HepG2 (cell line): ENCODE data around the gene RNASE13. TPM values are rescaled to one million over a fixed set of nuclear protein-coding genes. Genes with fewer than 3 reads are reported as not detected.

Experiments
- CBX1 ChIP-seq: IDR thresholded peaks from one replicate; pipeline ENCODE4 v1.6.1; 2016; ENCODE audit warnings: antibody characterized with exemption, low read depth
- FOXK1 ChIP-seq: sonication (generic); formaldehyde crosslinking; IDR thresholded peaks from 2 replicates; pipeline ENCODE4 v1.4.0; 2020; ENCODE audit warnings: low read depth, missing genetic modification reagents, borderline replicate concordance
- KLF9 ChIP-seq: IDR thresholded peaks from 2 replicates; pipeline ENCODE4 v1.6.1; 2016; ENCODE audit warnings: low read depth
- KMT2A ChIP-seq: sonication (generic); formaldehyde crosslinking; IDR thresholded peaks from 2 replicates; pipeline ENCODE4 v1.4.0; 2020; ENCODE audit warnings: missing genetic modification reagents
- KMT2B ChIP-seq: IDR thresholded peaks from 2 replicates; pipeline ENCODE4 v1.6.1; 2016; ENCODE audit warnings: missing genetic modification reagents, missing compliant biosample characterization
- MIER2 ChIP-seq: IDR thresholded peaks from 2 replicates; pipeline ENCODE4 v1.6.1; 2016; ENCODE audit warnings: missing biosample characterization, missing genetic modification reagents
- NCOR1 ChIP-seq: fragments of 200-600 bp; sonication (generic); IDR thresholded peaks from 2 replicates; pipeline ENCODE4 v1.7.0; 2017; ENCODE audit warnings: antibody characterized with exemption, low read length, borderline replicate concordance
- NR3C1 ChIP-seq: sonication (generic); formaldehyde crosslinking; IDR thresholded peaks from 2 replicates; pipeline ENCODE4 v1.4.0; 2020; ENCODE audit warnings: missing genetic modification reagents
- PAF1 ChIP-seq: IDR thresholded peaks from 2 replicates; pipeline ENCODE4 v1.6.1; 2016; ENCODE audit warnings: missing genetic modification reagents, missing compliant biosample characterization
- TCF12 ChIP-seq, 2 experiments: fragments of 450-650 bp in 1 of 2; sonication (generic) in 1 of 2; formaldehyde crosslinking in 1 of 2; IDR thresholded peaks; 2 replicates each; pipeline versions ENCODE4 v1.6.1 to v1.8.0; 2017 to 2022; ENCODE audit warnings: antibody characterized with exemption in 1 of 2, mild to moderate bottlenecking in 1 of 2, missing genetic modification reagents in 1 of 2, moderate library complexity in 1 of 2
- ZBTB7B ChIP-seq: sonication (generic); formaldehyde crosslinking; IDR thresholded peaks from 2 replicates; pipeline ENCODE4 v1.4.0; 2020; ENCODE audit warnings: missing genetic modification reagents
- ZNF501 ChIP-seq: sonication (generic); formaldehyde crosslinking; IDR thresholded peaks from 2 replicates; pipeline ENCODE4 v1.5.1; 2020; ENCODE audit warnings: mild to moderate bottlenecking, moderate library complexity, missing genetic modification reagents
- ZNF567 ChIP-seq: sonication (generic); formaldehyde crosslinking; IDR thresholded peaks from 2 replicates; pipeline ENCODE4 v1.8.1; 2023; ENCODE audit warnings: mild to moderate bottlenecking, missing genetic modification reagents, borderline replicate concordance
- ZZZ3 ChIP-seq: sonication (generic); formaldehyde crosslinking; IDR thresholded peaks from 2 replicates; pipeline ENCODE4 v1.4.0; 2020; ENCODE audit warnings: missing genetic modification reagents, mild to moderate bottlenecking, borderline replicate concordance
- polyA plus RNA-seq, 8 experiments: library from polyadenylated mRNA; depleted of rRNA in 3 of 8; stranded (reverse) in 7 of 8; unstranded in 1 of 8; fragments of >200 nt; fragmentation: Illumina TruSeq in 4 of 8; extraction: Trizol in 4 of 8; gene quantifications; 2 replicates each; pipeline versions ENCODE4 v1.2.1 to v1.2.3, GENCODE V29; 2011 to 2016; ENCODE audit warnings: low read depth in 4 of 8, missing spikeins in 1 of 8, mixed read lengths in 1 of 8; ENCODE audit not compliant: insufficient read depth in 1 of 8
- total RNA-seq, 5 experiments: library from RNA; depleted of rRNA; stranded (reverse); fragments of >200 nt; fragmentation: Illumina TruSeq; extraction: Trizol; gene quantifications; 2 replicates each; pipeline ENCODE4 v1.2.3, GENCODE V29; 2016; ENCODE audit warnings: low read depth in 1 of 5
- TF ChIP-seq, protein P1 (sequence below): IDR thresholded peaks from 2 replicates; pipeline ENCODE4 v1.6.1; 2016; ENCODE audit warnings: low read depth, borderline replicate concordance
- TF ChIP-seq, protein P2 (sequence below): sonication (generic); formaldehyde crosslinking; IDR thresholded peaks from 2 replicates; pipeline ENCODE4 v1.4.0; 2020; ENCODE audit warnings: missing genetic modification reagents
- TF ChIP-seq, protein P3 (sequence below): sonication (generic); formaldehyde crosslinking; IDR thresholded peaks from 2 replicates; pipeline ENCODE4 v1.8.1; 2022; ENCODE audit warnings: low read depth, mild to moderate bottlenecking, missing genetic modification reagents
- TF ChIP-seq, protein P4 (sequence below): sonication (generic); formaldehyde crosslinking; IDR thresholded peaks from 2 replicates; pipeline ENCODE4 v1.4.0; 2020; ENCODE audit warnings: missing genetic modification reagents

The RNASE13 gene
- total and polyA plus RNA-seq, 2 of the 13 experiments (the other 11 are each of a cell fraction or from before 2014, with no cell fraction given), result 1.0 TPM; not detected in 1

DNA sequence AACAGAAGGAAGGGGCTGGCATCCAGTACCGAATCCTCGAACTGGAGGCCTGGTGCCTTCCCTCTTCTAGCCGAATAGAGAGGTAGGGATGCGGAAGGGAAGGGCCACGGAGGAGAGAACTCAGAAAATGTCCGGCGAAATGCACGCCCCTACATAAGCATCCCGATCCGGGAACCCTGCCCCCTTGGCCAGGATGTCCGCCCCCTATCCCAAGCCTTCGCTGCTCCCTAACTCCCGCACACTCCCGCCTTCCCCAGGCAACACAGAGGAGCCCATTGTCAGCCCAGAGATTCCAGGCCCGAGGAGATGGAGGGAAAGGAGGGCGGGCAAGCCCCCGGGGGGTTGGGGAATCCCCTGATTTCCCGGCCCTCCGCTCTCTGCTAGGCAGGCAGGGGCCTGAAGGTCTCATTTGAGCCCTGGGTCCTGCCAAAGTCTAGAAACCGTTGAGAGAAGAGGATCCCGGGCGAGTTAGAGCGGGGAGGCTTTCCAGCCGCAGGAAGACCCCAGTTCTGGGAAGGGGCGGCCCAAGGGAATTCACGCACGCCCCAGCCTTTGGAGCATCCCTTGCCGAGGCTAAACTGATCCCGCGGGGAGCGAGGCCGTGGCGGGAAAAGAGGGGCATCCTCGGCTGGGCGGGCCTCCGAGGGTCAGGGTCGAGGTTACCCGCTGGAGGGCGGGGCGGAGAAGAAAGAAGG is 34.9 kb upstream of the RNASE13 start (continued):
- TF ChIP-seq, protein P1, sequence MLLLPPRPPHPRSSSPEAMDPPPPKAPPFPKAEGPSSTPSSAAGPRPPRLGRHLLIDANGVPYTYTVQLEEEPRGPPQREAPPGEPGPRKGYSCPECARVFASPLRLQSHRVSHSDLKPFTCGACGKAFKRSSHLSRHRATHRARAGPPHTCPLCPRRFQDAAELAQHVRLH (CRISPR knock-in tag), result no peak
- TF ChIP-seq KLF9 (CRISPR knock-in tag) (0 out of 2 replicates have a peak, but pooled peaks have one; percentile 8), ZNF501 (peak; percentile 90; the same call in 1 of the 2 replicates), NCOR1 (peak; percentile 22; the same call in 1 of the 2 replicates), CBX1 (no peak), PAF1 (CRISPR knock-in tag) (no peak), ZNF567 (0 out of 2 replicates have a peak, but pooled peaks have one; percentile 44), NR3C1 (CRISPR knock-in tag) (no peak), ZZZ3 (CRISPR knock-in tag) (peak; percentile 75; the same call in 1 of the 2 replicates), TCF12 (IDR thresholded peaks at IDR 0.05) (no peak), TCF12 (CRISPR knock-in tag; IDR thresholded peaks at IDR 0.05) (peak; percentile 72; the same call in 1 of the 2 replicates), KMT2A (CRISPR knock-in tag) (peak; percentile 79; the same call in 1 of the 2 replicates), KMT2B (CRISPR knock-in tag) (0 out of 2 replicates have a peak, but pooled peaks have one; percentile 34), ZBTB7B (CRISPR knock-in tag) (peak; percentile 44; the same call in 1 of the 2 replicates), FOXK1 (no peak), MIER2 (CRISPR knock-in tag) (no peak)
- TF ChIP-seq, protein P2, sequence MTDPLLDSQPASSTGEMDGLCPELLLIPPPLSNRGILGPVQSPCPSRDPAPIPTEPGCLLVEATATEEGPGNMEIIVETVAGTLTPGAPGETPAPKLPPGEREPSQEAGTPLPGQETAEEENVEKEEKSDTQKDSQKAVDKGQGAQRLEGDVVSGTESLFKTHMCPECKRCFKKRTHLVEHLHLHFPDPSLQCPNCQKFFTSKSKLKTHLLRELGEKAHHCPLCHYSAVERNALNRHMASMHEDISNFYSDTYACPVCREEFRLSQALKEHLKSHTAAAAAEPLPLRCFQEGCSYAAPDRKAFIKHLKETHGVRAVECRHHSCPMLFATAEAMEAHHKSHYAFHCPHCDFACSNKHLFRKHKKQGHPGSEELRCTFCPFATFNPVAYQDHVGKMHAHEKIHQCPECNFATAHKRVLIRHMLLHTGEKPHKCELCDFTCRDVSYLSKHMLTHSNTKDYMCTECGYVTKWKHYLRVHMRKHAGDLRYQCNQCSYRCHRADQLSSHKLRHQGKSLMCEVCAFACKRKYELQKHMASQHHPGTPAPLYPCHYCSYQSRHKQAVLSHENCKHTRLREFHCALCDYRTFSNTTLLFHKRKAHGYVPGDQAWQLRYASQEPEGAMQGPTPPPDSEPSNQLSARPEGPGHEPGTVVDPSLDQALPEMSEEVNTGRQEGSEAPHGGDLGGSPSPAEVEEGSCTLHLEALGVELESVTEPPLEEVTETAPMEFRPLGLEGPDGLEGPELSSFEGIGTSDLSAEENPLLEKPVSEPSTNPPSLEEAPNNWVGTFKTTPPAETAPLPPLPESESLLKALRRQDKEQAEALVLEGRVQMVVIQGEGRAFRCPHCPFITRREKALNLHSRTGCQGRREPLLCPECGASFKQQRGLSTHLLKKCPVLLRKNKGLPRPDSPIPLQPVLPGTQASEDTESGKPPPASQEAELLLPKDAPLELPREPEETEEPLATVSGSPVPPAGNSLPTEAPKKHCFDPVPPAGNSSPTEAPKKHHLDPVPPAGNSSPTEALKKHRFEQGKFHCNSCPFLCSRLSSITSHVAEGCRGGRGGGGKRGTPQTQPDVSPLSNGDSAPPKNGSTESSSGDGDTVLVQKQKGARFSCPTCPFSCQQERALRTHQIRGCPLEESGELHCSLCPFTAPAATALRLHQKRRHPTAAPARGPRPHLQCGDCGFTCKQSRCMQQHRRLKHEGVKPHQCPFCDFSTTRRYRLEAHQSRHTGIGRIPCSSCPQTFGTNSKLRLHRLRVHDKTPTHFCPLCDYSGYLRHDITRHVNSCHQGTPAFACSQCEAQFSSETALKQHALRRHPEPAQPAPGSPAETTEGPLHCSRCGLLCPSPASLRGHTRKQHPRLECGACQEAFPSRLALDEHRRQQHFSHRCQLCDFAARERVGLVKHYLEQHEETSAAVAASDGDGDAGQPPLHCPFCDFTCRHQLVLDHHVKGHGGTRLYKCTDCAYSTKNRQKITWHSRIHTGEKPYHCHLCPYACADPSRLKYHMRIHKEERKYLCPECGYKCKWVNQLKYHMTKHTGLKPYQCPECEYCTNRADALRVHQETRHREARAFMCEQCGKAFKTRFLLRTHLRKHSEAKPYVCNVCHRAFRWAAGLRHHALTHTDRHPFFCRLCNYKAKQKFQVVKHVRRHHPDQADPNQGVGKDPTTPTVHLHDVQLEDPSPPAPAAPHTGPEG (CRISPR knock-in tag), result no peak
- TF ChIP-seq, protein P3, sequence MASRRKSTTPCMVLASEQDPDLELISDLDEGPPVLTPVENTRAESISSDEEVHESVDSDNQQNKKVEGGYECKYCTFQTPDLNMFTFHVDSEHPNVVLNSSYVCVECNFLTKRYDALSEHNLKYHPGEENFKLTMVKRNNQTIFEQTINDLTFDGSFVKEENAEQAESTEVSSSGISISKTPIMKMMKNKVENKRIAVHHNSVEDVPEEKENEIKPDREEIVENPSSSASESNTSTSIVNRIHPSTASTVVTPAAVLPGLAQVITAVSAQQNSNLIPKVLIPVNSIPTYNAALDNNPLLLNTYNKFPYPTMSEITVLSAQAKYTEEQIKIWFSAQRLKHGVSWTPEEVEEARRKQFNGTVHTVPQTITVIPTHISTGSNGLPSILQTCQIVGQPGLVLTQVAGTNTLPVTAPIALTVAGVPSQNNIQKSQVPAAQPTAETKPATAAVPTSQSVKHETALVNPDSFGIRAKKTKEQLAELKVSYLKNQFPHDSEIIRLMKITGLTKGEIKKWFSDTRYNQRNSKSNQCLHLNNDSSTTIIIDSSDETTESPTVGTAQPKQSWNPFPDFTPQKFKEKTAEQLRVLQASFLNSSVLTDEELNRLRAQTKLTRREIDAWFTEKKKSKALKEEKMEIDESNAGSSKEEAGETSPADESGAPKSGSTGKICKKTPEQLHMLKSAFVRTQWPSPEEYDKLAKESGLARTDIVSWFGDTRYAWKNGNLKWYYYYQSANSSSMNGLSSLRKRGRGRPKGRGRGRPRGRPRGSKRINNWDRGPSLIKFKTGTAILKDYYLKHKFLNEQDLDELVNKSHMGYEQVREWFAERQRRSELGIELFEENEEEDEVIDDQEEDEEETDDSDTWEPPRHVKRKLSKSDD (CRISPR knock-in tag), result no peak
- TF ChIP-seq, protein P4, sequence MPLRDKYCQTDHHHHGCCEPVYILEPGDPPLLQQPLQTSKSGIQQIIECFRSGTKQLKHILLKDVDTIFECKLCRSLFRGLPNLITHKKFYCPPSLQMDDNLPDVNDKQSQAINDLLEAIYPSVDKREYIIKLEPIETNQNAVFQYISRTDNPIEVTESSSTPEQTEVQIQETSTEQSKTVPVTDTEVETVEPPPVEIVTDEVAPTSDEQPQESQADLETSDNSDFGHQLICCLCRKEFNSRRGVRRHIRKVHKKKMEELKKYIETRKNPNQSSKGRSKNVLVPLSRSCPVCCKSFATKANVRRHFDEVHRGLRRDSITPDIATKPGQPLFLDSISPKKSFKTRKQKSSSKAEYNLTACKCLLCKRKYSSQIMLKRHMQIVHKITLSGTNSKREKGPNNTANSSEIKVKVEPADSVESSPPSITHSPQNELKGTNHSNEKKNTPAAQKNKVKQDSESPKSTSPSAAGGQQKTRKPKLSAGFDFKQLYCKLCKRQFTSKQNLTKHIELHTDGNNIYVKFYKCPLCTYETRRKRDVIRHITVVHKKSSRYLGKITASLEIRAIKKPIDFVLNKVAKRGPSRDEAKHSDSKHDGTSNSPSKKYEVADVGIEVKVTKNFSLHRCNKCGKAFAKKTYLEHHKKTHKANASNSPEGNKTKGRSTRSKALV, result 0 out of 2 replicates have a peak, but pooled peaks have one; percentile 47
